ENCODE data around the gene TBC1D22A.

- TF ChIP-seq, protein P1, sequence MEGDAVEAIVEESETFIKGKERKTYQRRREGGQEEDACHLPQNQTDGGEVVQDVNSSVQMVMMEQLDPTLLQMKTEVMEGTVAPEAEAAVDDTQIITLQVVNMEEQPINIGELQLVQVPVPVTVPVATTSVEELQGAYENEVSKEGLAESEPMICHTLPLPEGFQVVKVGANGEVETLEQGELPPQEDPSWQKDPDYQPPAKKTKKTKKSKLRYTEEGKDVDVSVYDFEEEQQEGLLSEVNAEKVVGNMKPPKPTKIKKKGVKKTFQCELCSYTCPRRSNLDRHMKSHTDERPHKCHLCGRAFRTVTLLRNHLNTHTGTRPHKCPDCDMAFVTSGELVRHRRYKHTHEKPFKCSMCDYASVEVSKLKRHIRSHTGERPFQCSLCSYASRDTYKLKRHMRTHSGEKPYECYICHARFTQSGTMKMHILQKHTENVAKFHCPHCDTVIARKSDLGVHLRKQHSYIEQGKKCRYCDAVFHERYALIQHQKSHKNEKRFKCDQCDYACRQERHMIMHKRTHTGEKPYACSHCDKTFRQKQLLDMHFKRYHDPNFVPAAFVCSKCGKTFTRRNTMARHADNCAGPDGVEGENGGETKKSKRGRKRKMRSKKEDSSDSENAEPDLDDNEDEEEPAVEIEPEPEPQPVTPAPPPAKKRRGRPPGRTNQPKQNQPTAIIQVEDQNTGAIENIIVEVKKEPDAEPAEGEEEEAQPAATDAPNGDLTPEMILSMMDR (conservative IDR thresholded peaks at IDR 0.05; ENCODE audit: low read depth, low read length), result no peak
- TF ChIP-seq EZH2phosphoT487 (IDR thresholded peaks at IDR 0.05; ENCODE audit: borderline replicate concordance, low read length) (no peak), EZH2 (IDR thresholded peaks at IDR 0.05; ENCODE audit: low read length, unreplicated experiment) (no peak)
Measured at GRCh38 chr22:47205554-47205953, 443.1 kb downstream of the TBC1D22A start.

Data from PC-3 (cell line).